Ovary (tissue), 9 donors: Measurements from ENCODE around the gene ARPC4. TPM values are rescaled to one million over a fixed set of nuclear protein-coding genes. Genes with fewer than 3 reads are reported as not detected.

Source experiments
- DNase-seq, 5 donors: peaks; one replicate each; pipeline ENCODE4 v3.0.0-alpha.2; 2019 to 2020
- H3K27ac ChIP-seq, 2 donors: fragments of 200-600 bp; one replicate each; pipeline versions ENCODE4 v1.5.1 to v1.8.0; 2019 to 2022
- H3K27me3 ChIP-seq: fragments of 200-600 bp; one replicate; pipeline ENCODE4 v1.8.0; 2022
- H3K36me3 ChIP-seq: fragments of 200-600 bp; sonication (generic); one replicate; pipeline ENCODE4 v1.5.1; 2019
- H3K4me1 ChIP-seq: one replicate; pipeline ENCODE4 v1.8.1; 2013; ENCODE audit warnings: mild to moderate bottlenecking, moderate library complexity; ENCODE audit not compliant: insufficient read depth
- H3K4me3 ChIP-seq: fragments of 200-600 bp; sonication (generic); one replicate; pipeline ENCODE4 v1.5.1; 2017
- H3K9me3 ChIP-seq, 2 donors: fragments of 200-600 bp in 1 of 2; sonication (generic) in 1 of 2; one replicate each; pipeline versions ENCODE4 v1.5.1 to v1.8.1; 2013 to 2019; ENCODE audit warnings: mild to moderate bottlenecking in 1 of 2, moderate library complexity in 1 of 2
- EP300 ChIP-seq: sonication (generic); formaldehyde crosslinking; IDR thresholded peaks from one replicate; pipeline ENCODE4 v1.6.1; 2017; ENCODE audit warnings: antibody characterized with exemption
- POLR2A ChIP-seq: fragments of 450-650 bp; IDR thresholded peaks from one replicate; pipeline ENCODE4 v1.6.1; 2017; ENCODE audit warnings: antibody characterized with exemption, mild to moderate bottlenecking, moderate library complexity
- WGBS, 3 donors: extraction: QIAGEN DNeasy Blood & Tissue Kit in 1 of 3; methylation state at CpG; one replicate each; pipeline versions ENCODE4 v1.1.5 to v1.1.7; 2013 to 2017; 5-methylcytosine and 5-hydroxymethylcytosine counted together
- intact Hi-C, 4 donors: fragments of 100-400 bp; cut with DNase I; formaldehyde crosslinking; loops; one replicate each; pipeline versions ENCODE4 v1.11.0 to v1.15.1; 2022 to 2023
- polyA plus RNA-seq, 2 donors: library from polyadenylated mRNA; stranded (reverse); fragments of 200-250 nt in 1 of 2; fragments of 350-450 nt in 1 of 2; fragmentation: Illumina TruSeq in 1 of 2; extraction: RNeasy Lipid Tissue Mini Kit (QIAGEN cat#74804) in 1 of 2; gene quantifications; one replicate each; pipeline ENCODE4 v1.2.3, GENCODE V29; 2013 to 2014
- total RNA-seq, 7 donors: library from RNA; depleted of rRNA in 2 of 7; stranded (reverse); fragments of >200 nt in 2 of 7; fragmentation: NEBNext Ultra II Directional in 3 of 7; extraction: Animal tissue kit (Norgen Biotek cat#: 25700) in 3 of 7; gene quantifications; one replicate each; pipeline versions ENCODE4 v1.1.0 to v1.2.4, GENCODE V29; 2016 to 2023
- TF ChIP-seq, protein P1 (sequence below), 3 donors: fragments of 450-650 bp in 2 of 3; fragments of 200-600 bp in 1 of 3; IDR thresholded peaks; one replicate each; pipeline versions ENCODE4 v1.5.1 to v1.8.0; 2016 to 2022; ENCODE audit warnings: antibody characterized with exemption in 3 of 3, mild to moderate bottlenecking in 1 of 3
- donor health status: DM: no; HTN: no; CAD: no; lungs with moderate emphysema.
- donor health status: DM: no; HTN: no; CAD: no.
- donor health status: Bipolar disorder and iron deficiency.
- donor health status: DM: yes; HTN: yes; CAD: no.
- donor health status: DM: no; HTN: no; CAD: no.
- donor health status: DM: yes; HTN: yes; CAD: no.

ARPC4 gene
- total and polyA plus RNA-seq, 9 donors: 58.3 to 189 (median 85.1) TPM

DNA sequence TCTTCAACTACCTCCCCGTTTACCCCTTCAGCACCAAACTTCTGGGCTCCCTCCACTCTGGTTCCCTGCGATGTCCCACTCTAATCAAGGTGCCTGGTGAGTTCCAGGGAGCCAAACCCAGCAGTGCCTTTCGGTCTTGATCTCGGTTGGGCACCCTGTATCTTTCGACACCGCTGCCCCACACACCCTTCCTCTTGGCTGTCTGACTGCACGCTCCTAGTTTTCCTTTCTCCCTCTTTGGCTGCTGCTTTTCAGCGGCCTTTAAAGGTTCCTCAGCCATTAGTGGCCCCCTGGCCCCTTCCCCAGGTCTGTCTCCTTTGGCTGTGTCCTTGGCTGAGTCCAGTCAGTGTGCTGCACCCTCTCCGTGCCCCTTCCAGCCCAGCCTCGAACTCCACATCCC, 18.0 kb downstream of the ARPC4 start:
- WGBS, 3 donors: 43 to 54% (median 51%) methylated on average over 10 of the region's 10 CpGs
- H3K27me3 ChIP-seq: no peaks in the 10 kb centered on the region
- intact Hi-C loops: no loop called here
- no peaks in the 10 kb centered on the region for H3K36me3 ChIP-seq
- TF ChIP-seq EP300: no peak
- TF ChIP-seq POLR2A: no peak
- DNase-seq: no peak
- peak overlapping the region; percentile 65 for H3K4me3 ChIP-seq
- peak overlapping the region; percentile 54 to 92 for H3K27ac ChIP-seq
- H3K4me1 ChIP-seq: peaks cover 8% of the 10 kb centered on the region
- H3K9me3 ChIP-seq: no peaks in the 10 kb centered on the region

DNA sequence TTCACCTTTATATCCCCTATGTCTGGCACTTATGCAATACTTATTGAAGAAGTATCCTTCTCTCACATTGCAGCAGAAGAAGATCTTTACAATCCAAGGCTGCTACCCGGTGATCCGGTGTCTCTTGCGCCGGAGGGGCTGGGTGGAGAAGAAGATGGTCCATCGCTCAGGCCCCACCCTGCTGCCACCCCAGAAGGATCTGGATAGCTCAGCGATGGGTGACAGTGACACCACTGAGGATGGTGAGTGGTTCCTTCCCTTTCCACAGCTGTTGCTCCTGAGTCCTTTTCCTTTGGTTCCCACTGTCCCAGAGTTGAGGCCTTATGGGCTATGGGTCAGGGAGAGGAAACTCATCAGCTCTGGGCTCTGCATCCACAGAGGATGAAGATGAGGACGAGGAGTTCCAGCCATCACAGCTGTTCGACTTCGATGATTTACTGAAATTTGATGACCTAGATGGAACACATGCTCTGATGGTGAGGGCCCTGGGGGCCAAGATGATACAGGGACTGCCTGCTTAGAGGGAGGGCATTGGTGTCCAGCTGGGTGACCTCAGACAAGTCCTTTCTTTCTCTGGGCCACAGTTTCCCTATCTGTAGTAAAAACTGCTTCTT, 20.1 kb downstream of the ARPC4 start:
- DNase-seq: no peak
- no peaks in the 10 kb centered on the region for H3K27me3 ChIP-seq
- H3K27ac ChIP-seq: no peak overlapping the region
- H3K4me3 ChIP-seq: no peak overlapping the region
- TF ChIP-seq EP300 (no peak), POLR2A (no peak)
- TF ChIP-seq, protein P1, sequence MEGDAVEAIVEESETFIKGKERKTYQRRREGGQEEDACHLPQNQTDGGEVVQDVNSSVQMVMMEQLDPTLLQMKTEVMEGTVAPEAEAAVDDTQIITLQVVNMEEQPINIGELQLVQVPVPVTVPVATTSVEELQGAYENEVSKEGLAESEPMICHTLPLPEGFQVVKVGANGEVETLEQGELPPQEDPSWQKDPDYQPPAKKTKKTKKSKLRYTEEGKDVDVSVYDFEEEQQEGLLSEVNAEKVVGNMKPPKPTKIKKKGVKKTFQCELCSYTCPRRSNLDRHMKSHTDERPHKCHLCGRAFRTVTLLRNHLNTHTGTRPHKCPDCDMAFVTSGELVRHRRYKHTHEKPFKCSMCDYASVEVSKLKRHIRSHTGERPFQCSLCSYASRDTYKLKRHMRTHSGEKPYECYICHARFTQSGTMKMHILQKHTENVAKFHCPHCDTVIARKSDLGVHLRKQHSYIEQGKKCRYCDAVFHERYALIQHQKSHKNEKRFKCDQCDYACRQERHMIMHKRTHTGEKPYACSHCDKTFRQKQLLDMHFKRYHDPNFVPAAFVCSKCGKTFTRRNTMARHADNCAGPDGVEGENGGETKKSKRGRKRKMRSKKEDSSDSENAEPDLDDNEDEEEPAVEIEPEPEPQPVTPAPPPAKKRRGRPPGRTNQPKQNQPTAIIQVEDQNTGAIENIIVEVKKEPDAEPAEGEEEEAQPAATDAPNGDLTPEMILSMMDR (IDR thresholded peaks at IDR 0.05): no peak
- no peaks in the 10 kb centered on the region for H3K9me3 ChIP-seq
- H3K36me3 ChIP-seq: no peaks in the 10 kb centered on the region
- WGBS, 3 donors: 91 to 95% (median 92%) methylated on average over 9 of the region's 9 CpGs
- intact Hi-C loops: no loop called here
- H3K4me1 ChIP-seq: peaks cover 8% of the 10 kb centered on the region

DNA sequence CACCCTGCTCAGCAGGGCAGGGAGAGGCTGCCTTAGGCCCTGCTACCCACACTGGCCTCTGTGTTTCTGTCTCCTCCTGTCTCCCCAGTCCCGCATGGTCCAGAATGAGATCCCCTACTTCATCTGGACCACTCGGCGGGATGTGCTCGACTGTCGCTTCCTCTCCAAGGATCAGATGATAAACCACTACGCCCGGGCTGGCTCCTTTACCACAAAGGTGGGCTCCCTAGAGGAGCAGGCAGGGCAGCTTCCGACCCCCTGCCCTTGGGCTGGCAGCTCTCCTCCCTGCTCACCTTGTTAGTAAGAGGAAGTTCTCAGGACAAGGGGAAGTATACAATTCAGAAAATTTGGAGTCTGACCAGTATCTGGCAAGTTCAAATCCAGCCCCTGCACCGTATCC, 23.1 kb downstream of the ARPC4 start:
- no peak for DNase-seq
- H3K4me1 ChIP-seq: peaks cover 2% of the 10 kb centered on the region
- intact Hi-C loops: no loop called here
- no peaks in the 10 kb centered on the region for H3K36me3 ChIP-seq
- no peaks in the 10 kb centered on the region for H3K9me3 ChIP-seq
- H3K27me3 ChIP-seq: no peaks in the 10 kb centered on the region
- no peak overlapping the region for H3K4me3 ChIP-seq
- H3K27ac ChIP-seq: no peak overlapping the region
- no peak for TF ChIP-seq EP300
- TF ChIP-seq POLR2A: no peak
- TF ChIP-seq, protein P1 (IDR thresholded peaks at IDR 0.05): no peak
- WGBS, 3 donors: 88 to 89% (median 88%) methylated on average over 9 of the region's 9 CpGs

DNA sequence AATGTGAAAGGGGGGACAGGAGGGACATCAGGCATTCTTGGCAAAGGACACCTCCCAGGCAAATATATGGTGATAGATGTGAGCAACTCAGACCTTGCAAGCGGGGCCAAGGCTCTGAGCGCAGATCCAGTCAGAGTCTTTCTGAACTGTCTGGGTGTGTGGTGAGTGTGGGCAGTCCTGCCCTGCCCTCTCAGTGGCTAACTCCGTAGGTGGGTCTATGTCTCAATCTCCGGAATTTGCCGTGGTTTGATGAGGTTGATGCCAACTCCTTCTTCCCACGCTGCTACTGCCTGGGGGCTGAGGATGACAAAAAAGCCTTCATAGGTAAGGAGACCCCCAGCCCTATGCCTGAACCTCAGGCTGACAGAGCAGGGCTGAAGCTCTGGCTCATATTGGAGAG, 24.6 kb downstream of the ARPC4 start:
- TF ChIP-seq EP300 (no peak), POLR2A (no peak)
- TF ChIP-seq, protein P1 (IDR thresholded peaks at IDR 0.05): no peak
- Histone ChIP-seq H3K27me3 (no peaks in the 10 kb centered on the region), H3K4me3 (no peak overlapping the region), H3K4me1 (no peaks in the 10 kb centered on the region), H3K27ac (no peak overlapping the region), H3K9me3 (no peaks in the 10 kb centered on the region), H3K36me3 (no peaks in the 10 kb centered on the region)
- intact Hi-C loops: no loop called here
- no peak for DNase-seq
- 87 to 92% (median 92%) methylated on average over 6 of the region's 6 CpGs for WGBS, 3 donors

DNA sequence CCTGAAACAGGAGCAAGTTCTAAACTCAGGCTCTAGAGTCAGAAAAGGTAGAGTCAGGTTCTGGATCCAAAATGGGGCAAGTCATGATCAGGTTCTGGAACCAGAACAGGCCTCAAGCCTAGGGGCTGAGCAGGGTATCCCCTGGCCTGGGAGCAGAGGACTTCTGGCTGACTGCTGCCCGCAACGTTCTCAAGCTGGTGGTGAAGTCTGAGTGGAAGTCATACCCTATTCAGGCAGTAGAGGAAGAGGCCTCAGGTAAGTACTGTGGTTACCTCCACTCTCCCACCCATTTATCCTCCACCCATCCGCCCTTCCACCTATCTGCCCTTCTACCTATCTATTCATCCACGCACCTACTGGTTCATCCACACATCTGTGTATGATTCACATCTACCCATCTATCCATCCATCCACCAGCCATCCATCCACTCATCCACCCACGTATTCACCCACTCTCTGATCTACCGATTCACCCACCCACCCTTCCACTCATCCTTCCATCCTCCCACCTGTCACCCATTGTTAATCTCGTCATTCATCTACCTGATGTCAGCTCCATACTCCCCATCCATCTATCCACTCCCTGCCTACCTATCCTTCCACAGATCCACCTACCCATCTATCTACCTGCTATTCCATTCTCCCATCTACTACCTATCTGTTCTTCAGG, 25.9 kb downstream of the ARPC4 start:
- H3K4me1 ChIP-seq: no peaks in the 10 kb centered on the region
- no peaks in the 10 kb centered on the region for H3K9me3 ChIP-seq
- H3K27ac ChIP-seq: no peak overlapping the region
- TF ChIP-seq EP300 (no peak), POLR2A (no peak)
- TF ChIP-seq, protein P1 (IDR thresholded peaks at IDR 0.05): no peak
- intact Hi-C loops: no loop called here
- H3K27me3 ChIP-seq: no peaks in the 10 kb centered on the region
- H3K4me3 ChIP-seq: no peak overlapping the region
- no peaks in the 10 kb centered on the region for H3K36me3 ChIP-seq
- DNase-seq: no peak
- WGBS, 3 donors: 80 to 95% (median 94%) methylated on average over 6 to 7 of the region's 7 CpGs
